Measurements from ENCODE around the gene RBM45.

DNA sequence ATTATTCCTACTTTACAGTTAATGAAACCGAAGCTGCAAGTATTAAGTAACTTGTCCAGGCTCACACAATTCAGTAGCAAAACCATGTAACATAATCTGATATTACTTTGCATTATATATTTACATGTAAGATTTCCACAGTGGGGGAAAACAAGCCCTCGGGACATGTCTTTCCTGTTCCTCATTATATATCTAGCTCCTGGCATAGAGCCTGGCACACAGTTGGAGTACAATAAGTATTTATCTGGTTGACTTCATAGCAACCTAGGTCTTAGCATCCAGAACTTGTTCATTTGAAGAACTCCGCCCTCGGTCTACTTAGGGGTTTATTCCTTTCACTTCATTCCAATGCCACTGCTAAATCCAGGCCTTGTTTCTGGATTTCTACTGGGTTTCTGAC lies 1.6 kb upstream of the RBM45 start:
- TF ChIP-seq POLR2A (IDR thresholded peaks at IDR 0.05) = no peak
- TF ChIP-seq, protein P1, sequence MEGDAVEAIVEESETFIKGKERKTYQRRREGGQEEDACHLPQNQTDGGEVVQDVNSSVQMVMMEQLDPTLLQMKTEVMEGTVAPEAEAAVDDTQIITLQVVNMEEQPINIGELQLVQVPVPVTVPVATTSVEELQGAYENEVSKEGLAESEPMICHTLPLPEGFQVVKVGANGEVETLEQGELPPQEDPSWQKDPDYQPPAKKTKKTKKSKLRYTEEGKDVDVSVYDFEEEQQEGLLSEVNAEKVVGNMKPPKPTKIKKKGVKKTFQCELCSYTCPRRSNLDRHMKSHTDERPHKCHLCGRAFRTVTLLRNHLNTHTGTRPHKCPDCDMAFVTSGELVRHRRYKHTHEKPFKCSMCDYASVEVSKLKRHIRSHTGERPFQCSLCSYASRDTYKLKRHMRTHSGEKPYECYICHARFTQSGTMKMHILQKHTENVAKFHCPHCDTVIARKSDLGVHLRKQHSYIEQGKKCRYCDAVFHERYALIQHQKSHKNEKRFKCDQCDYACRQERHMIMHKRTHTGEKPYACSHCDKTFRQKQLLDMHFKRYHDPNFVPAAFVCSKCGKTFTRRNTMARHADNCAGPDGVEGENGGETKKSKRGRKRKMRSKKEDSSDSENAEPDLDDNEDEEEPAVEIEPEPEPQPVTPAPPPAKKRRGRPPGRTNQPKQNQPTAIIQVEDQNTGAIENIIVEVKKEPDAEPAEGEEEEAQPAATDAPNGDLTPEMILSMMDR (IDR thresholded peaks at IDR 0.05) = no peak
